H1 (cell line): ENCODE data around the gene KTN1. TPM values are rescaled to one million over a fixed set of nuclear protein-coding genes. Genes with fewer than 3 reads are reported as not detected.

Experiments used
- CTCF ChIP-seq, 3 experiments: IDR thresholded peaks; 1 replicate in 2 of 3; 2 replicates in 1 of 3; pipeline versions ENCODE4 v1.5.1 to v1.6.1; 2011; ENCODE audit warnings: low read length in 3 of 3, mild to moderate bottlenecking in 3 of 3, inconsistent platforms in 2 of 3, low read depth in 1 of 3, moderate library complexity in 1 of 3; ENCODE audit not compliant: insufficient read depth in 1 of 3; ENCODE audit errors: control extremely low read depth in 1 of 3
- GTF2F1 ChIP-seq: IDR thresholded peaks from 2 replicates; pipeline ENCODE4 v1.6.1; 2012; ENCODE audit warnings: low read depth, low read length, improper control_type of control experiment, borderline replicate concordance
- RNF2 ChIP-seq: fragments of 200-900, 300-1000 bp; sonication (generic); IDR thresholded peaks from 2 replicates; pipeline ENCODE4 v1.7.1; 2016; ENCODE audit warnings: borderline replicate concordance, low read depth, mild to moderate bottlenecking, antibody characterized with exemption, low read length; ENCODE audit not compliant: poor library complexity, severe bottlenecking; ENCODE audit errors: missing control alignments
- SIN3A ChIP-seq, 2 experiments: IDR thresholded peaks in 1 of 2; conservative IDR thresholded peaks in 1 of 2; 2 replicates each; pipeline ENCODE4 v1.6.1; 2011 to 2012; ENCODE audit warnings: low read length in 2 of 2, improper control_type of control experiment in 1 of 2, low read depth in 1 of 2, mild to moderate bottlenecking in 1 of 2
- SRF ChIP-seq: IDR thresholded peaks from 2 replicates; pipeline ENCODE4 v1.6.1; 2011; ENCODE audit warnings: mild to moderate bottlenecking, low read depth, low read length, moderate library complexity
- SUZ12 ChIP-seq: fragments of 200-600 bp; sonication (generic); IDR thresholded peaks from 2 replicates; pipeline ENCODE4 v1.6.1; 2012; ENCODE audit warnings: mild to moderate bottlenecking, inconsistent platforms, low read length, moderate library complexity, mixed read lengths
- TAF1 ChIP-seq: IDR thresholded peaks from 2 replicates; pipeline ENCODE4 v1.6.1; 2011; ENCODE audit warnings: mild to moderate bottlenecking, low read depth, low read length
- USF2 ChIP-seq: IDR thresholded peaks from 2 replicates; pipeline ENCODE4 v1.6.1; 2011; ENCODE audit warnings: low read length, improper control_type of control experiment
- polyA plus RNA-seq, 7 experiments: library from polyadenylated mRNA; depleted of rRNA in 3 of 7; stranded (reverse) in 5 of 7; unstranded in 2 of 7; fragments of >200 nt in 5 of 7; fragments of 200-250 nt in 2 of 7; gene quantifications; 1 replicate in 5 of 7; 2 replicates in 1 of 7; 4 replicates in 1 of 7; pipeline versions ENCODE4 v1.2.1 to v1.2.3, GENCODE V29; 2011 to 2013; ENCODE audit warnings: missing spikeins in 2 of 7, mixed read lengths in 2 of 7
- total RNA-seq: library from RNA; stranded (reverse); fragmentation: NEBNext Ultra II Directional; extraction: Animal tissue kit (Norgen Biotek cat#: 25700); gene quantifications from 2 replicates; pipeline ENCODE4 v1.2.1, GENCODE V29; 2021

Gene KTN1
- total and polyA plus RNA-seq, 2 of the 8 experiments (the other 6 are each of a cell fraction or from before 2014, with no cell fraction given): 15.4 to 151 TPM

- no peak for TF ChIP-seq SRF
- no peak for TF ChIP-seq USF2
- TF ChIP-seq GTF2F1: no peak
- no peak for TF ChIP-seq SUZ12
- no peak for TF ChIP-seq SIN3A (conservative IDR thresholded peaks at IDR 0.05 in 1 of 2, IDR thresholded peaks at IDR 0.05 in 1 of 2; ENCODE audit: low read depth in 1 of 2, low read length in 2 of 2)
- no peak for TF ChIP-seq CTCF (IDR thresholded peaks at IDR 0.05; ENCODE audit: control extremely low read depth in 1 of 3, insufficient read depth in 1 of 3, low read depth in 1 of 3, low read length in 3 of 3)
- TF ChIP-seq TAF1: no peak
- TF ChIP-seq RNF2: no peak
- TF ChIP-seq, all 59 proteins: peak for 0
Measured at GRCh38 chr14:55540847-55541773, 38.9 kb upstream of the KTN1 start (continued).
